A549 treated with Hydrocortisone at 1 μM for 4 hours (cell line): Measurements from ENCODE around the gene ALDOC. TPM values are rescaled to one million over a fixed set of nuclear protein-coding genes. Genes with fewer than 3 reads are reported as not detected.

Experiments used
- total RNA-seq: library from RNA; stranded (reverse); fragments of 200-300 nt; extraction: Qiagen RNA extraction; gene quantifications from 5 replicates; pipeline ENCODE4 v1.2.3, GENCODE V29; 2022

Gene ALDOC
- 1.3 to 2.7 TPM (median 2.1 TPM) in 5 replicates for total RNA-seq

GRCh38 chr17:28576758-28577465, at the start of gene ALDOC:
TSS of gene ALDOC (minus strand) at chr17:28576895. CDS start at chr17:28575532, 1,363 bp downstream.

DNA sequence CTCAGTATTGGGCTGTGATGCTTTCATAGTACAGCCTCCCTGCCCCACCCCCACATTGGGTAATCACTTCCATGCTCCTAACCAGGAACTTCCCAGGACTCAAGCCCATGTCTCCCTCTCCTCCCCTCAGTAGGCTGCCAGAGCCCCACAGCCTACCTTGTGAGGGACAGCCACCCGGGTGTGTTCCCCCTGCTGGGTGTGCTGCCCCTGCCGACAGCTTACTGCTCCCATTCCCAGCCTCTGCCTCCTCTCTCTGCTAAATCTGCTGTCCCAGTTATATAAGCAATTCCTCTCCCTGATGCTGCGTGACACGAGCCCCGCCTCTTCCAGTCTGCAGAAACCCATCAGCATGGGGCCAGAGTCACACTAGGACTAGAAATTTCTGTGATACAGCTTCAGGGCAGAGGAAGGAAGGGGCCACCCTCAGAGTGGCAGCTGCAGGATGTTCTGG, 37.3 kb upstream of the ALDOC start, which contains the start of gene RSKR:
RSKR (minus strand) TSS at position 255 of the 451 bp plus-strand sequence; CDS start at position 231, 24 bp downstream.

GRCh38 chr17:28598799-28599310, 22.2 kb upstream of the ALDOC start, which contains the start of gene SPAG5:
TSS of gene SPAG5 (minus strand) at chr17:28599025. CDS start at chr17:28598946, 79 bp downstream.

GRCh38 chr17:28571361-28572122, 5.2 kb downstream of the ALDOC start, which contains the start of gene PIGS:
TSS of gene PIGS (minus strand) at chr17:28571524. CDS start at chr17:28571496, 28 bp downstream.

DNA sequence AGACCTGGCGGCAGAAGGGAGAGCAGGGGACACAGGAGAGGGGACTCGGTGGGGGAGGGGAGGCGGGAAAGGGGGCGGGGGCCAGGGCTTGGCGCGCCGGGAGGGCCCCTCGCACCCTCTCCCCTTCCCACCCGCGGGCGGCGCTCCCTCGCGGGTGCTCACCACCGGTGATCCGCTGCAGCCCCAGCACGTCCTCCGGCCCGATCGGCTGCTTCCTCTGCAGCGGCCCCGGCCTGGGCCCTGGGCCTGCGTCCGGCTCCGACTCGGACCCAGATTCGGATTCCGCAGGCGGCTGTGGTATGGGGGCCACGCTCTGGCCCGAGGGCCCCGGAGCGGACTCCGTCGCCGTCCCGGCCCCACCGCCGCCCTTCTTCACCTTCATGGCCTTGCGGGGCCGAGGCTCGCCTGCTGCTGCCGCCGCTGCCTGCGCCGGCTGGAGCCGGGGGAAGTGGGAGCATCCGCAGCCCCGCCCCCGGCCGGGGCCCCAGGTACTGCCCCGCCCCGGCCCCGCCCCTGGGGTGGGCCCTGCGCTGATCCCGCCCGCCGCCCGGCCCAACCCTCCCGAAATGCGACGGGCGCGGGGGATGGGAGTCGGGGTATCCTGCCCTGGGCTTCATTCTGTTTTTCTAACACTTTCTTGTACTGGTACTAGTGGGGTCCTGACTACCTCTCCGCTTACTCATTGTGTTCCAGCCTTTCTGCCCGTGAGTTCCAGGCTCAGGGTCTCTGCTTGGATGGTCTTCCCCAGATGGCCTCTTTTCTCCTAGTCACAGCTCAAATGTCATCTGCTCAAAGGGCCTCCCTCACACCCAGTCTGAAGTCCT, 24.3 kb downstream of the ALDOC start, which contains the start of gene UNC119:
UNC119 (minus strand) TSS at position 449 of the 824 bp plus-strand sequence; CDS start at position 382, 67 bp downstream.

Other genes with a start within 250 kb of the ALDOC start
- 45.9 to 57.9 TPM (median 53.5 TPM) in 5 replicates for gene IFT20, start 241.4 kb downstream of the ALDOC start, total RNA-seq
- gene TNFAIP1, start 241.1 kb downstream of the ALDOC start, total RNA-seq, result 42.9 to 52.7 TPM (median 46.9 TPM) in 5 replicates
- 153 to 165 TPM (median 160 TPM) in 5 replicates for gene POLDIP2, start 219.4 kb downstream of the ALDOC start, total RNA-seq
- not detected in 5 replicates for gene SEBOX, start 211.7 kb downstream of the ALDOC start, total RNA-seq
- 17.1 to 25.8 TPM (median 20.1 TPM) in 5 replicates for gene VTN, start 206.6 kb downstream of the ALDOC start, total RNA-seq
- 5.1 to 6.4 TPM (median 5.6 TPM) in 5 replicates for gene SARM1, start 205.2 kb downstream of the ALDOC start, total RNA-seq
- 16.7 to 20.9 TPM (median 19.8 TPM) in 5 replicates for gene SLC46A1, start 170.7 kb downstream of the ALDOC start, total RNA-seq
- gene SLC13A2, start 103.3 kb downstream of the ALDOC start, total RNA-seq, result 0.08 to 0.18 TPM (median 0.12 TPM) in 5 replicates
- gene FOXN1, start 70.5 kb downstream of the ALDOC start, total RNA-seq, result 0.02 to 0.05 TPM in 2 of 5 replicates, not detected in the others
- 24.2 to 31.7 TPM (median 27.6 TPM) in 5 replicates for gene UNC119, start 24.3 kb downstream of the ALDOC start, total RNA-seq
- gene PIGS, start 5.4 kb downstream of the ALDOC start, total RNA-seq, result 54.6 to 64.5 TPM (median 63.2 TPM) in 5 replicates
- gene SPAG5, start 22.1 kb upstream of the ALDOC start, total RNA-seq, result 67.0 to 80.7 TPM (median 73.4 TPM) in 5 replicates
- gene RSKR, start 37.3 kb upstream of the ALDOC start, total RNA-seq, result 3.1 to 5.5 TPM (median 3.9 TPM) in 5 replicates
- 47.0 to 74.1 TPM (median 53.2 TPM) in 5 replicates for gene BLTP2, start 68.3 kb upstream of the ALDOC start, total RNA-seq
- 80.3 to 86.5 TPM (median 81.6 TPM) in 5 replicates for gene SDF2, start 85.0 kb upstream of the ALDOC start, total RNA-seq
- gene SUPT6H, start 85.3 kb upstream of the ALDOC start, total RNA-seq, result 68.7 to 82.6 TPM (median 69.4 TPM) in 5 replicates
- gene PROCA1, start 135.0 kb upstream of the ALDOC start, total RNA-seq, result 0.93 to 1.2 TPM (median 1.2 TPM) in 5 replicates
- gene RAB34, start 141.0 kb upstream of the ALDOC start, total RNA-seq, result 210 to 239 TPM (median 227 TPM) in 5 replicates
- gene RPL23A, start 143.1 kb upstream of the ALDOC start, total RNA-seq, result 1,477 to 2,445 TPM (median 2,273 TPM) in 5 replicates
- gene TLCD1, start 149.3 kb upstream of the ALDOC start, total RNA-seq, result 29.1 to 47.2 TPM (median 43.1 TPM) in 5 replicates
- gene NEK8, start 151.9 kb upstream of the ALDOC start, total RNA-seq, result 3.6 to 4.7 TPM (median 4.2 TPM) in 5 replicates
- gene TRAF4, start 167.1 kb upstream of the ALDOC start, total RNA-seq, result 61.0 to 85.9 TPM (median 81.0 TPM) in 5 replicates